Panc1 (cell line): ENCODE data around the gene CPM. TPM values are rescaled to one million over a fixed set of nuclear protein-coding genes. Genes with fewer than 3 reads are reported as not detected.

Experiments
- ATAC-seq: fragments of 200-7000 bp; cut with Tn5 transposase; 2 replicates; pipeline ENCODE4 v1.9.1; 2020; ENCODE audit warnings: mild to moderate bottlenecking, moderate library complexity
- BruUV-seq: library from RNA; stranded (reverse); fragments of 400-500 nt; replicated peaks from 2 replicates; lab custom pipeline; 2021; lab: Mats Ljungman, UMichigan
- CTCF ChIA-PET: fragments of 300-600 bp; sonication (Branson Sonifier 250); formaldehyde crosslinking; loops from one replicate; lab custom pipeline; 2022; ENCODE audit warnings: antibody characterized with exemption; lab: Charles Lee
- POLR2A ChIA-PET: fragments of 300-600 bp; sonication (Branson Sonifier 250); formaldehyde crosslinking; loops from one replicate; lab custom pipeline; 2022; ENCODE audit warnings: antibody characterized with exemption; lab: Charles Lee
- DNase-seq: peaks from one replicate; pipeline ENCODE4 v3.0.0-alpha.2; 2010; ENCODE audit warnings: low read depth, low spot score
- H3K27ac ChIP-seq: 2 replicates; pipeline ENCODE4 v1.5.1; 2011; ENCODE audit warnings: mild to moderate bottlenecking, low read length, inconsistent platforms
- H3K27me3 ChIP-seq: fragments of 200-500 bp; sonication (Bioruptor generic); 2 replicates; pipeline ENCODE4 v1.6.0; 2014; ENCODE audit warnings: low read length, inconsistent platforms; ENCODE audit not compliant: control insufficient read depth, insufficient read depth
- H3K36me3 ChIP-seq: fragments of 200-500 bp; sonication (Bioruptor generic); 2 replicates; pipeline ENCODE4 v1.5.1; 2014; ENCODE audit warnings: inconsistent platforms, mild to moderate bottlenecking, low read length, moderate library complexity; ENCODE audit not compliant: control insufficient read depth, insufficient read depth
- H3K4me1 ChIP-seq: 2 replicates; pipeline ENCODE4 v1.5.1; 2011; ENCODE audit warnings: inconsistent platforms, mild to moderate bottlenecking, low read length, moderate library complexity; ENCODE audit not compliant: control insufficient read depth, insufficient read depth
- H3K4me3 ChIP-seq, 2 experiments: 2 replicates each; pipeline ENCODE4 v1.5.1; 2011 to 2012; ENCODE audit warnings: low read depth in 2 of 2, low read length in 2 of 2, mild to moderate bottlenecking in 2 of 2, inconsistent platforms in 1 of 2, moderate library complexity in 1 of 2
- H3K9me3 ChIP-seq: fragments of 200-500 bp; sonication (Bioruptor generic); 2 replicates; pipeline ENCODE4 v1.5.1; 2014; ENCODE audit warnings: low read depth, mild to moderate bottlenecking, inconsistent platforms, low read length, moderate library complexity; ENCODE audit not compliant: control insufficient read depth, insufficient read depth
- CTCF ChIP-seq: fragments of 450-650 bp; IDR thresholded peaks from 2 replicates; pipeline ENCODE4 v1.5.1; 2017; ENCODE audit warnings: mild to moderate bottlenecking
- POLR2AphosphoS5 ChIP-seq: IDR thresholded peaks from 2 replicates; pipeline ENCODE4 v1.6.1; 2012; ENCODE audit warnings: mild to moderate bottlenecking, low read depth, low read length, moderate library complexity
- REST ChIP-seq, 2 experiments: IDR thresholded peaks; 2 replicates each; pipeline ENCODE4 v1.6.1; 2011 to 2012; ENCODE audit warnings: low read depth in 2 of 2, control low read depth in 1 of 2, low read length in 1 of 2, mild to moderate bottlenecking in 1 of 2, moderate library complexity in 1 of 2; ENCODE audit not compliant: insufficient read depth in 1 of 2
- SIN3A ChIP-seq: IDR thresholded peaks from 2 replicates; pipeline ENCODE4 v1.6.1; 2012; ENCODE audit warnings: low read depth, mild to moderate bottlenecking, low read length, moderate library complexity, borderline replicate concordance; ENCODE audit not compliant: insufficient read depth
- TCF7L2 ChIP-seq: IDR thresholded peaks from 2 replicates; pipeline ENCODE4 v1.6.1; 2011; ENCODE audit warnings: mild to moderate bottlenecking, low read depth, low read length, inconsistent platforms
- in situ Hi-C: cut with HindIII; loops from 2 replicates; pipeline ENCODE4 v1.10.0; 2016; ENCODE audit warnings: low sequenced_read_pairs, low pct_unique_long_range_greater_than_20kb
- intact Hi-C: fragments of 100-400 bp; cut with micrococcal nuclease; formaldehyde crosslinking; loops from one replicate; pipeline ENCODE4 v1.10.0; 2022; ENCODE audit not compliant: unreplicated experiment
- total RNA-seq: library from RNA; stranded (reverse); gene quantifications from one replicate; pipeline ENCODE4 v1.2.1, GENCODE V29; 2021; ENCODE audit not compliant: unreplicated experiment

CPM gene
- total RNA-seq, 1 experiment from 2014 or later = 11.2 TPM

GRCh38 chr12:68844788-68845695, 87.9 kb downstream of the CPM start:
- no peak overlapping the region for H3K27ac ChIP-seq
- no peaks in the 10 kb centered on the region for H3K9me3 ChIP-seq
- TF ChIP-seq SIN3A (no peak), TCF7L2 (no peak), POLR2AphosphoS5 (no peak), CTCF (no peak), REST (IDR thresholded peaks at IDR 0.05; ENCODE audit: insufficient read depth in 1 of 2, low read depth in 2 of 2, low read length in 1 of 2) (no peak)
- peaks cover 7% of the 10 kb centered on the region; the same call in 1 of the 2 replicates for H3K36me3 ChIP-seq
- no peak overlapping the region for H3K4me3 ChIP-seq
- intact Hi-C loops = no loop called here
- no peak for ATAC-seq
- no peak for DNase-seq
- ChIA-PET CTCF (no interaction called here), POLR2A (interaction anchor here (0.6 kb wide), 2 partner anchors 15 to 216 kb away, joined by 3 read pairs; no protein-coding TSS in a partner anchor)
- in situ Hi-C loops = no loop called here
- no peaks in the 10 kb centered on the region for H3K4me1 ChIP-seq
- no peaks in the 10 kb centered on the region for H3K27me3 ChIP-seq
- BruUV-seq = no TSS peak

- Histone ChIP-seq H3K9me3 (no peaks in the 10 kb centered on the region), H3K36me3 (peaks cover 14% of the 10 kb centered on the region), H3K4me1 (no peaks in the 10 kb centered on the region), H3K4me3 (no peak overlapping the region), H3K27ac (no peak overlapping the region), H3K27me3 (no peaks in the 10 kb centered on the region)
- BruUV-seq = no TSS peak
- DNase-seq (no peak), ATAC-seq (no peak)
- ChIA-PET POLR2A (no interaction called here), CTCF (no interaction called here)
- intact Hi-C loops (no loop called here), in situ Hi-C loops (no loop called here)
- TF ChIP-seq POLR2AphosphoS5 (no peak; the same call in 1 of the 2 replicates), TCF7L2 (no peak), SIN3A (no peak)
Measured at GRCh38 chr12:68844318-68844745, 88.6 kb downstream of the CPM start.
